ENCODE data around the gene PBX1.

- no peak for TF ChIP-seq CTCF (IDR thresholded peaks at IDR 0.05; ENCODE audit: low read depth, low read length, poor library complexity, severe bottlenecking)
- no peak for TF ChIP-seq EZH2phosphoT487 (IDR thresholded peaks at IDR 0.05; ENCODE audit: borderline replicate concordance, low read length)
Observed at GRCh38 chr1:164630626-164631396, 71.8 kb downstream of the PBX1 start.

Data from DOHH2 (cell line).